SKM-1 treated with dmso at 0.1 percent for 144 hours (cell line): ENCODE measurements around the gene FLYWCH1.

ENCODE experiments used
- DNase-seq: peaks from one replicate; lab custom pipeline; 2025; ENCODE audit not compliant: unreplicated experiment; lab: John Stamatoyannopoulos, UW

The FLYWCH1 gene

GRCh38 chr16:2950773-2951172, 39.0 kb downstream of the FLYWCH1 start:
- DNase-seq: no peak

GRCh38 chr16:2952679-2953078, 40.9 kb downstream of the FLYWCH1 start:
- no peak for DNase-seq

- DNase-seq: no peak
Observed at GRCh38 chr16:2953706-2954627, 42.2 kb downstream of the FLYWCH1 start.

- no peak for DNase-seq
Observed at GRCh38 chr16:2954656-2955381, 43.1 kb downstream of the FLYWCH1 start.

GRCh38 chr16:2955438-2955778, 43.7 kb downstream of the FLYWCH1 start:
- no peak for DNase-seq

- peak; percentile 38 for DNase-seq
Observed at GRCh38 chr16:2955779-2956578, 44.2 kb downstream of the FLYWCH1 start.

GRCh38 chr16:2956579-2956956, 44.8 kb downstream of the FLYWCH1 start:
- no peak for DNase-seq

GRCh38 chr16:2959206-2959605, 47.5 kb downstream of the FLYWCH1 start:
- no peak for DNase-seq

- no peak for DNase-seq
Observed at GRCh38 chr16:2960183-2961010, 48.7 kb downstream of the FLYWCH1 start.

- DNase-seq: no peak
Observed at GRCh38 chr16:2962334-2963073, 50.8 kb downstream of the FLYWCH1 start.

- DNase-seq: no peak
Observed at GRCh38 chr16:2963074-2963722, 51.5 kb downstream of the FLYWCH1 start.

- peak; percentile 53 for DNase-seq
Observed at GRCh38 chr16:2963723-2964474, 52.2 kb downstream of the FLYWCH1 start, which contains the start of gene KREMEN2. KREMEN2 (plus strand) TSS chr16:2964275; CDS start chr16:2964521, 246 bp downstream.

GRCh38 chr16:2964475-2965336, 53.0 kb downstream of the FLYWCH1 start:
- peak; percentile 84 for DNase-seq

- no peak for DNase-seq
Observed at GRCh38 chr16:2966043-2966807, 54.5 kb downstream of the FLYWCH1 start.

- DNase-seq: no peak
Observed at GRCh38 chr16:2966808-2967191, 55.1 kb downstream of the FLYWCH1 start.

- no peak for DNase-seq
Observed at GRCh38 chr16:2967211-2967631, 55.5 kb downstream of the FLYWCH1 start.

GRCh38 chr16:2967721-2968161, 56.0 kb downstream of the FLYWCH1 start:
- no peak for DNase-seq
